Measurements from ENCODE around the gene TESK1.
A peak's percentile ranks its signal among the peaks of the same experiment; 100 is the strongest.

The TESK1 gene

GRCh38 chr9:35646533-35647265, 41.6 kb downstream of the TESK1 start:
- DNase-seq, result peak; percentile 96 to 98 (median 98)

GRCh38 chr9:35649431-35650340, 44.6 kb downstream of the TESK1 start:
- DNase-seq, result peak; percentile 60 to 81 (median 73)

GRCh38 chr9:35650341-35651158, 45.5 kb downstream of the TESK1 start, which contains the start of gene SIT1:
Gene SIT1, minus strand, starts transcription at chr9:35650931. Its CDS starts 78 bp downstream, at chr9:35650853.
- no peak for DNase-seq

- DNase-seq, result peak; percentile 60 to 91 (median 76)
Measured at GRCh38 chr9:35651956-35652828, 47.1 kb downstream of the TESK1 start.

GRCh38 chr9:35652829-35653209, 47.8 kb downstream of the TESK1 start:
- DNase-seq, result peak in 1 of 4 experiments; percentile 27

- peak in 1 of 4 experiments; percentile 2 for DNase-seq
Measured at GRCh38 chr9:35653611-35654010, 48.5 kb downstream of the TESK1 start.

- no peak for DNase-seq
Measured at GRCh38 chr9:35656348-35656747, 51.3 kb downstream of the TESK1 start.

- peak in 2 of 4 experiments; percentile 31 to 35 for DNase-seq
Measured at GRCh38 chr9:35656831-35657545, 51.9 kb downstream of the TESK1 start.

- DNase-seq, result peak; percentile 99 to 100 (median 100)
Measured at GRCh38 chr9:35657546-35658136, 52.6 kb downstream of the TESK1 start, which contains the start of gene RMRP. Gene RMRP, minus strand, starts transcription at chr9:35658019.

- peak; percentile 94 to 98 (median 96) for DNase-seq
Measured at GRCh38 chr9:35658137-35658967, 53.3 kb downstream of the TESK1 start, which contains the start of gene CCDC107. Gene CCDC107, plus strand, starts transcription at chr9:35658292. Its CDS starts 88 bp downstream, at chr9:35658380.

- peak; percentile 50 to 58 (median 55) for DNase-seq
Measured at GRCh38 chr9:35658968-35659220, 53.8 kb downstream of the TESK1 start.

- DNase-seq, result no peak
Measured at GRCh38 chr9:35659340-35659739, 54.3 kb downstream of the TESK1 start.

All from suppressor macrophage (primary cell).